Measurements from ENCODE around the gene LEF1.
"Not testable (repeated sequence)": the region's sequence is repeated elsewhere in the genome, so short reads cannot be mapped to it uniquely, and the experiment has no call there.

LEF1 gene

GRCh38 chr4:108054025-108054638 is 114.6 kb downstream of the LEF1 start:
- DNase-seq, result no peak

GRCh38 chr4:108053251-108053711 is 115.5 kb downstream of the LEF1 start:
- no peak for DNase-seq

- no peak for DNase-seq
Measured at GRCh38 chr4:108052558-108053120, 116.1 kb downstream of the LEF1 start.

- DNase-seq, result no peak
Measured at GRCh38 chr4:108051343-108051742, 117.4 kb downstream of the LEF1 start.

- DNase-seq, result not testable (repeated sequence)
Measured at GRCh38 chr4:108050166-108051111, 118.3 kb downstream of the LEF1 start.

GRCh38 chr4:108049406-108049805 is 119.3 kb downstream of the LEF1 start:
- no peak for DNase-seq

- no peak for DNase-seq
Measured at GRCh38 chr4:108048997-108049396, 119.7 kb downstream of the LEF1 start.

GRCh38 chr4:108048157-108048556 is 120.6 kb downstream of the LEF1 start:
- no peak for DNase-seq

GRCh38 chr4:108047199-108047598 is 121.5 kb downstream of the LEF1 start:
- no peak for DNase-seq

- DNase-seq, result no peak
Measured at GRCh38 chr4:108045687-108046024, 123.1 kb downstream of the LEF1 start.

- DNase-seq, result no peak
Measured at GRCh38 chr4:108044951-108045686, 123.6 kb downstream of the LEF1 start.

- DNase-seq, result peak; percentile 28
Measured at GRCh38 chr4:108043526-108043925, 125.2 kb downstream of the LEF1 start.

GRCh38 chr4:108042927-108043326 is 125.8 kb downstream of the LEF1 start:
- DNase-seq, result no peak

- no peak for DNase-seq
Measured at GRCh38 chr4:108037884-108038283, 130.8 kb downstream of the LEF1 start.

- DNase-seq, result no peak
Measured at GRCh38 chr4:108036213-108036612, 132.5 kb downstream of the LEF1 start.

GRCh38 chr4:108035691-108036090 is 133.0 kb downstream of the LEF1 start:
- no peak for DNase-seq

GRCh38 chr4:108034565-108034964 is 134.2 kb downstream of the LEF1 start:
- no peak for DNase-seq

GRCh38 chr4:108033348-108033747 is 135.4 kb downstream of the LEF1 start:
- no peak for DNase-seq

GRCh38 chr4:108031427-108032083 is 137.2 kb downstream of the LEF1 start:
- DNase-seq, result no peak

GRCh38 chr4:108030332-108030731 is 138.4 kb downstream of the LEF1 start:
- DNase-seq, result peak; percentile 54

- no peak for DNase-seq
Measured at GRCh38 chr4:108029731-108030130, 139.0 kb downstream of the LEF1 start.

GRCh38 chr4:108029016-108029720 is 139.6 kb downstream of the LEF1 start:
- no peak for DNase-seq

Data from NCI-H82 (cell line).